HG03571 (cell line): ENCODE data around the gene M1AP.

ENCODE experiments used
- ATAC-seq: cut with Tn5 transposase; IDR thresholded peaks from one replicate; pipeline ENCODE4 v1.9.1; 2021; ENCODE audit not compliant: unreplicated experiment

M1AP gene

DNA sequence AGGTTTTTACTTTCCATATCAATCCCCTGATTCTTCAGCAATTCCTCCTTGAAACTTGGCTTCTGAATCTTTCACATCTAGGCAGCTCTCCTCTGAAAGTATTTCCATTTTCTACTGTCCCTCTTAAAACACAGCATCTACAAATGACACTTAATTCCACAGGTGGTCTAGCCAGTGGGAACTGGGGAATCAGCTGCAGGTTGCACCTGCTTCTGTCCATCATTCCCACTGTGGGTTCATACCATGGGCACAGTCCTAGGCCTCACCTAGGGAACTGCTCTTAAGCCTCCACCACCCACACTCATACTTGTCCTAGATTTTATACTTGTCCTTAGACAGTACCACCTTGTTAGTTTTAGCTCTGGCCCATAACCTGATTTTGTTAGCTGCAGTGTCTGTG is 96.6 kb downstream of the M1AP start:
- no peak for ATAC-seq

DNA sequence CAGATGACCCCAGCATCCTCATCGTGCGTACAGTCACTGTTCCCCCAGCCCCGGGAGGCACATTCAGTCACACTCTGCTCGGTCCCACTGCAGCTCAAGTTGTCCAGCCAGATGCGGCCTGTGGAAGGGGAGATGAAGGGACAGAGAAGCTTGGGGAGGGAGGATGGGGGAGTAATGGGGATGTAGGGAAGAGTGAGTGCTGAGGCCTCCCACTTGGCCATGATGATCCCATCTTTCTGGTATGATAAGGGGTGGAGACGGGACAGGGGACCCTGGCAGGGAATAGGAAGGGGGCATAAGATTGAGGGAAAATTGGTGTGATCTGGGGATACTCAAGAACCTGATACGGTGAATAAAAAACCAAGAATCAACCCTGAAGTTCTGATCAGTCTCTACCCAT is 97.9 kb downstream of the M1AP start:
- ATAC-seq: no peak

DNA sequence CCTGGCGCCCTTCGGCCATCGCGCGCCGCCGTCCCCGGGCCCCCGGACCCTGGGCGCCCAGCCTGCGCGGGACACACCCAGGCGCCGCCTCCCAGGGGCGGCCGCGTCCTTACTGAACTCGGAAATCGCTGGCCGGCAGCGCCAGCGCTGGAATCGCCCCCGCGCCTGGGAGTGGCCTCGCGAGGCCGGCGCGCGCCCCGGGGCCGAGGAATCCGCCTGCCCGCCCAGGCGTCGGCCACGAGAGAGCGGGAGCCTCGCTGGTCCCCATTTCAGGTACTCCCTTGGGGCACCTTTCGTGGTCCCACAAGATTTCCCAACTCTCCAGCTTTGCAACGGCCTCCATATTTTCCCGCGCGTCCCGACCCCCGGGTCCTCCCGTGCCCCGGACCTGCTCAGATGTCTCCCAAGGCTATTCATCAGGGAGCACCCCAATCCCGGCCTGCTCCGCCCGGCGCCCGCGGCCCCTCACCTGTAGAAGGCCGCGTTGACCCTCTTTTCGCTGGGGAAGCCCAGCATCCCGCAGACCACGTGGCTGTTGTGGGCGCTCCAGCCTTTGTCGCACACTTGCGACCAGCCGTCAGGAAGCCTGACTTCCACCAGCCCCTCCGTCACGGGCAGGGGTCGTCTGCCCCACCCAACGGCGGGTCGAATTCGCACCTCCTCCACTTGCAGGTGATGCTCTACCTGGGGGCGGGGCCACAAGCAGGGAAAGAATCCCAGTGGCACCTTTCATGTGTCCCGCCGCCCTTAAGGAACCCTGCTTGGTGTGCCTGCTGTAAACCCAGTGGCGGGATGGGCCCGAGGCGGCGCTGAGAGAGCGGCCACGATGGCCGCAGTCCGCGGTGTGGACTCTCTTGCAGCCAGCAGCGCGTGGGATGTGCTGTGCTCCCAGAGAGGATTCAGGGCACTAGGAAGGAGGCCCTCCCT is 99.0 kb downstream of the M1AP start:
- ATAC-seq: no peak

DNA sequence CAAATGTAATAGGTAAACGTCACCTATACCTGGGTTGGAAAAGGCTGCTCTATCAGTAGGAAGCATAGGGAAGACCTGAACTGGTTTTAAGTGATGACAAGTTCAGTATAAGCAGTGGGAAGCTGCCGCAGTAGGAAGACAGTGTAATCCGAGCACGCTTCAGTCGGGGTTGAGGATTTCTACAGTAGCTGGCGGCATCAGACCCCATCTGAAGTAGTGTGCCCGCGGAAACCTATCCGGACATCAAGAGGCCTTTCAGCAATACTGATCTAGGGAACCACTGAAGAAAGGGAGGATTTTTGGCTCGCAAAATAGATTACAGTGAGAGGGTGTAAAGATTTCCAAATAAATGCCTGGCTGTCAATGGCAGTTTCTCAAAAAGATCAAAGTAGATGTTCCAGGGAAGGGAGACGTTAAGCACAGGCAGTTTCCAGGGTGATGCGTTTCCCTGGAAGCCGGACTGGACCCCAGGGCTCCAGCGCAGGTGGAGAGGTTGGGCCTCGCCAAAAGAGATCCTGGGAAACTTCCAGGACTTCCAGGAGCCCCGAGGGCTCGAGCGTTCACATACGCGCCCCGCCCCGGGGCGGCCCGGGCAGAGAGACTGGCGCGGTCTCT is 99.7 kb downstream of the M1AP start:
- no peak for ATAC-seq

DNA sequence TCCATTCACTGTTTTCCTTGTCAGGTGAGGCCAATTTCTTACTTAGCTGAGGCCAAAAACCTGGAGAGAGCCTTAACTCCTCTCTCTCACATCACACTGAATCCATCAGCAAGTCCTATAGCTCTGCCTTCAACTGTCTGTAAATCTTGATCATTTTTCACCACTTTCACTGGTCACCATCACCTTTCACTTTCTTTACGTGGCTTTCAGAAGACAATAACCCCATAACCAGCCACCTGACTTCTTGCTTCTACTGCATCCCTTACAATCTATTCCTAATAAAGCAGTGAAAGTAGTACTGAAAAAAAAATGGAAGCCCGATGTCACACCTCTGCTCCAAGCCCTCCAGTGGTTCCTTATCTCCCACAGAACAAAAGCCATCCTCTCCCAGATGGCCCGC is 102.1 kb downstream of the M1AP start:
- ATAC-seq: no peak

DNA sequence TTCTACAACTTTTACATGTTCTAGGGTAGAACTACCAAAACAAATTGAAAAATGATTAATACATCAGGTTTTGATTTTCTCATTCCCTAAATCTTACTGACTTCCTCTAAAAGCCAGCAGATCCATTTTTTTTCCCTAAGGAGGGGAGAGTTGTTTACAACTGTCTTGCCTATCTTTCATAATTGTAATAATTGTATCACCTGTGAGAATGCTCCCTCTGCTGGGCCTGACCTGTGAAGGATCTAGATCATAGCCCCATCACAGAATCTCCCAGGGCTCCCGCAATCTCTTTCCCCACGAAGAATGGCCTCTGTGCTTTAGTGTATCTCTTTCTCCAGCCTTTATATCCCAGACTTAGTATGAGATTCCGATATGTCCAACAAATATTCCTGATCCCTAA is 103.5 kb downstream of the M1AP start:
- ATAC-seq: no peak

DNA sequence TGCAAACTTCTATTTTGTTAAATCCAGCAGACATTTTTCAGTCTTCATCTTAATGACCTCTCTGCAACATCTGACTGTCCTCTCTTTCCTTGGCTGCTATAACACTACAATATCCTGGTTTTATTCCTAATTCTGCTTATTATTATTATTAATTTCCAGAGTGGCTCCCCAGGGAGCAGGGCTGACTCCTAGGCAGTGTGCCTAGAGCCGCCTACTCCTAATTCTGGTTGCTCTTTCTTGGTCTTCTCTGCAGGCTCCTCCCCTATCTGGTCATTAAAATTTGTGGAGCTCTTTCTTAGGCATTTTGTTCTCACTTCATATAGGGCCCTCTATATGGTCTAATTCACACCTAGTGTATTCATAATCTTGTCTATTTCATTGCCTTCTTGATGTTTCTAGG is 105.2 kb downstream of the M1AP start:
- ATAC-seq: no peak

DNA sequence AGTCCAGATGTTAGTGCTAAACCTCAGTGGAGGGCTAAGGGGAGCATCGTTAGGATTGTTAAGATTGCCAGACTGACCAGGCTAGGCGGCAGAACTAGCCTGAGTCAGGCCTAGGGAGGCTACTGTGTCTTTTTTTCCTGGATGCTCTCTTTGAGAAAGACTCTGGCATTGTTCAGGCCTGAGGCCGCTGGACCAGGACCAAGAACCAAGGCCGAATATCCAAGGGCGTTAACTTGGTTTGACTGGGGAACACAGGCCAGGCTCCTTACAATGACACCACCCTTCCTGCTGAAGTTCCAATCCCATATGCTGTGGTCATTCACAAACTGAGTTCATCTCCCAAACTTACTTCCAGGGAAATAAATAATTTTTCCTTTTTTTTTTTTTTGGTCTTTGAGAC is 107.8 kb downstream of the M1AP start:
- no peak for ATAC-seq

DNA sequence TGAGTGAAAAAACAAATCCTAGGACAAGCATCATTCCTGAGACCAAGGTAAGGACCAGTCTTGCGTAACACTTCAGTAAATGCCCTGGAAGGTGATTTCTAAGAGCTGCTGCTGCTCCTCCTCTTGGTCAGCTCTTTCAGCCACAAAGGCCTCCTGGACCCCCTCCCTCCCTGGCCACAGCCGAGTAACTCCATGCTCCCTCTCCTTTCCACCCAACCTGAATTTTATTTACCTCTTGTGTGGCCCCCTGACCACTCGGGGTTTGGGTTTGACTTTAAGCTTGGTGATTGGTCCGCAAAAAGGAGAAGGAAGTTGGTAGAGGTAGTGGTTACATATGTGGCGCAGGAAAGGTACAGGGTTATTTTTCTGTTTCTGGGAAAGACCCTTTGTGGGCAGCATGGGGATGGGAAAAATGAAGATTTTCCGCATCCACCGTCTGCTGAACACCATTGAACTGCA is 109.2 kb downstream of the M1AP start:
- ATAC-seq: no peak

DNA sequence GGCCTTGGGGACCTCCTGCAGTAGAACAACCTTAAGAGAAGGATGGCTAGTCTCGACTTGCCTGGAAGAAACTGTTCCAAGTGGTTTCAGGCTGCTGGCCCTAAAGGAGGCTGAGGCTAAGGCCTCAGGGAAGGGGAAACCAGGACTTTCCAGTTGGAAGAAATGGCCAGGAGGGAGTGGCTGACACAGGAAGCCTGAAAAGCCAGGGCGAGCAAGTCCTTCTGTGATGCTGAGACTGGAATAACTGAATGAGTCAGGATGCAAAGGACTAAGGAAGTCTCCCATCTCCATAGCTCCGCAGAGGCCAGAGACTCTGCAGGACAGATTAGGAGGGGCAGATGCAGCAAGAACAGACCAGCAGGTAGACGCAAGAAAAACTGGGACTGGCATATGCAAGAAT is 111.0 kb downstream of the M1AP start:
- no peak for ATAC-seq

DNA sequence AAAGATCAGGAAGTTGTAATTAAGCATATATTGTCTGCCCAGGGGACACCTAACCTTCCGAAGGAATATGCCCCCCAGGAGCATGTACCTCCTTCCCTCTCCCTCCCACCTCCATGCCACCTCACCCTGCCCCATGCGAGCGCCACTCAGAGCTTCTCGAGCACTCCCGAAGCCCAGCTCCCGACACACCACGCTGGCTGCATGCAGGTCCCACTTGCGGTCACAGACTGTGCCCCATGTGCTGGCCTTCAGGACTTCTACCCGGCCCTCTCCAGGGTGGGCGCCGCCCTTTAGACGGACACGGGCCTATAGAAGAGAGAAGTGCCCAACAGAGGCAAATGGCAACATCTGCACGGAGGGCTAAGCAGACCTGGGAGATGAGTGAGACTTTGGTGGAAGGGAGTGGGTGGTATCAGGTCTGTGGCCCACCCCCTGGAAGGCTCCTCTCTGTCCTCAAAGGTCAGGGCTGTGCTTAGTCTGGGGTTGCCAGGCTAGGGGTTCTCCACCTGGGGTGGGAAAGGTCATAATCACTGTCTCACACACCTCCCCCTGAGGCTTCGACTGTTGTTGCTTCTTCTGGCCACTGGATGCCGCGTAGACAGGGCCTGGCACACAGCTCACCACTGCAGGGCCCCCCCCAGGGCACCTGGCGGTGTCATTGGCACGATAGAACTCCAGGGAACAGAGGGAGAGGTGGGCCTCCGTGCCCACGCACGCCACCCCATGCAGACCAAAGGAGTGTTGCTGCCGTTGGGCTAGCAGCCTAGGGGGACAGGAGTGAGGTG is 111.8 kb downstream of the M1AP start:
- no peak for ATAC-seq

DNA sequence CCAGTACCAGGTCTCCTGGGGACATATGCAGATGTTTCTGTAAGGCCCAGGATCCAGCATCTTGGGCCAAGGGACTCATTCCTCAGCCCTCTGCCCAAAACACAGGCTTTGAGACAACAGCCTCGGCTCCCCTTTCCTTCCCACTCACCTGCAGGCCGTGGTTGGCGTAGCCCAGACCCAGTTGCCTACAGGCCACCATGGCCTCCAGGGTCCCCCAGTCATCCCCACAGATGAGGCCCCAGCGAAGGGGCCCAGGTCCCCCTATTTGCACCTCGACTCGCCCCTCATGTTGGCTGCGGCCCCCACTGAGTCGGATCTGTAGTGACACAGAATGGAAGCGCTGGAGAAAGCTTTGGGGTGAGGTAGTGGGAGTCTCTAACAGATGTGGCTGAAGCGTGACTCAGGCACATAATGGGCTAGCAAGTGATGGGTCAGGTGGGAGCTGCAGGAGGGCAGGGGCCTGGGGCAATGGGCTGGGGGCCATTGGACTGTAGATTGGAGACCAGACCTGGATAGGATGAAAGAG is 112.6 kb downstream of the M1AP start:
- ATAC-seq: no peak

DNA sequence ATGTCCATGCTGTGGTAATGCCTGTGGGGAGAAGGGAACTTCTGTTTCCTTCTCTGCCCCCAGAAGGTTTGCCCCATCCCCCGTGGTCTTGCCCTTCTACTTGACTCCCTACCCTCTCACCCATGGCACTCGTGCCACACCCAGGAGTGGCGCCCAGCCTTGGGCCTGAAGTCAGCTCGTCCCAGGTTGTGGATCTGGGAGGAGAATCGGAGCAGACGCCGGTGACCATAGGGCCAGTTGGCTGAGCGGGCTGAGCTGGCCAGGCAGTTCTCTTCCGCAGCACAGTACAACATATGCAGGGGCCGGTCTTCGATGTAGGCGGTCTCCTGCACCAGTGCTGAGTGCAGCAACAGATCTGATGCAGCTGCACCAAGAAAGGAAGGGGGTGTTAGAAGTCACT is 113.7 kb downstream of the M1AP start:
- ATAC-seq: no peak

DNA sequence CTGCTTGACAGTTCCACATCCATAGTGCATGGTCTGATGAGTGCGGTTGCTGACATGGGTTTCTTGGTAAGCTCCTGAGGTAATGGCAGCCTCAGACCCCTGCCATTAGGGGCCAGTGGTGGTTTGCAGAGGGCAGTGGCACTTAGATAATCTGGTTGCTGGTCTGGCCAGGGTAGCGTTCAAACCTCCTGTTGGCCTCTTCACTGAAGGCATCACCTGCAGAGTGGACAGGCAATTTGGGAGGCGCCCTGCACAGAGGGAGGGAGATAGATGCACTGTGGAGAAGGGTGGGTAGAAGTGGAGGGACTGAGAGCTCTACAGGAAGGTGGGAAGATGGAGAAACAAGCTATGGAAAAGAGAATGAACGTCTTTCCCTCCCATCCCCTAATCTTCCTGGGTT is 114.7 kb downstream of the M1AP start:
- ATAC-seq: no peak

DNA sequence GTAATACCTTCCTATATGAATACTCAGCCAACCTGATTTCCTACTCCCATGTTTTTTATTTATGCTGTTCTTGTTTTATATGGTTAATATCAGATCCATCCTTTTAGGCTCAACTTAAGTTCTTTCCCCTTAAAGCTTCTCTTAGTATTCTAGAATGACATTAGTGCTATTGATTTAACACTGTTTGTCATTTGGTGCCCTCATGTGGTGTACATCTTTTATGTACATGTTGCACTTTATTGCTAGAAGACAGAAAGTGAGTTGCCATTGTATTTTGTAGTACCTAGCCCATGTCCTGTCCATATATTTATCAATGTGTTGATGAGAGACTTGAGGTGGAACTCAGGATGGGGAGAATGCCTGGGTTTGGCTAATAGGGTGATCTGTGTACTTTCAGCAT is 115.9 kb downstream of the M1AP start:
- no peak for ATAC-seq

DNA sequence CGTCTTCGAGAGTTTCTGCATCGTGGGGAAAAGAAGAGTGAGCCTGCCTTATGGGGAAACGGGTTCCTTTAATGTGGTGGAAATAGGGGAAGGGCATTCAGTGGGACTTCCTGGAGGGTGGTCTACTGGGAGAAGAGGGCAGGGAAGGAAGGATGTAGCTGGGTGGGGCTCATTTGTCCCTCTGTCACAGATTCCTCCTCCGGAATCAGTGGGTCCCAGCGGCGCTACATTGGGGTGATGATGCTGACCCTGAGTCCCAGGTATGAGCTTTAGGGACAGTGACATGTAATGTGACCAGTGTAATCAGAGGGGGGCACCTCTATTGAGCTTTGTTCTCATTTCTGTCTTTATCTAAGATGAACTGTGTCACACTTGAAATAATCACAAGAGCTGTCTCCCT is 116.5 kb downstream of the M1AP start:
- no peak for ATAC-seq

DNA sequence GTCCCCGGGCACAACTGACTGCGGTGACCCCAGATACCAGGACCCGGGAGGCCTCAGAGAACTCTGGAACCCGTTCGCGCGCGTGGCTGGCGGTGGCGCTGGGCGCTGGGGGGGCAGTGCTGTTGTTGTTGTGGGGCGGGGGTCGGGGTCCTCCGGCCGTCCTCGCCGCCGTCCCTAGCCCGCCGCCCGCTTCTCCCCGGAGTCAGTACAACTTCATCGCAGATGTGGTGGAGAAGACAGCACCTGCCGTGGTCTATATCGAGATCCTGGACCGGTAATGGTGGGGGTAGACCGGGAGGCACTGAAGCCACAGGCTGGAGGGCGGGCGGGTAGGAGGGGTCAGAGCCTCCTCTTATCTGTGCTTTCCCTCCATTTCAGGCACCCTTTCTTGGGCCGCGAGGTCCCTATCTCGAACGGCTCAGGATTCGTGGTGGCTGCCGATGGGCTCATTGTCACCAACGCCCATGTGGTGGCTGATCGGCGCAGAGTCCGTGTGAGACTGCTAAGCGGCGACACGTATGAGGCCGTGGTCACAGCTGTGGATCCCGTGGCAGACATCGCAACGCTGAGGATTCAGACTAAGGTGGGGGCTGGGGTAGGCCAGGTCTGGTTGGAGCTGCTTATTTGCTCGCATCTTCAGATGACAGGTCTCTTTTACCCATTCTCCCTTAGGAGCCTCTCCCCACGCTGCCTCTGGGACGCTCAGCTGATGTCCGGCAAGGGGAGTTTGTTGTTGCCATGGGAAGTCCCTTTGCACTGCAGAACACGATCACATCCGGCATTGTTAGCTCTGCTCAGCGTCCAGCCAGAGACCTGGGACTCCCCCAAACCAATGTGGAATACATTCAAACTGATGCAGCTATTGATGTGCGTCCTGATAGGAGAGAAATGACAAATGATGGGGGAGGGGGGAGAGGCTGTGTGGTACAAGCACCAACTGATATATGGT is 117.6 kb downstream of the M1AP start:
- ATAC-seq: peak; percentile 28

DNA sequence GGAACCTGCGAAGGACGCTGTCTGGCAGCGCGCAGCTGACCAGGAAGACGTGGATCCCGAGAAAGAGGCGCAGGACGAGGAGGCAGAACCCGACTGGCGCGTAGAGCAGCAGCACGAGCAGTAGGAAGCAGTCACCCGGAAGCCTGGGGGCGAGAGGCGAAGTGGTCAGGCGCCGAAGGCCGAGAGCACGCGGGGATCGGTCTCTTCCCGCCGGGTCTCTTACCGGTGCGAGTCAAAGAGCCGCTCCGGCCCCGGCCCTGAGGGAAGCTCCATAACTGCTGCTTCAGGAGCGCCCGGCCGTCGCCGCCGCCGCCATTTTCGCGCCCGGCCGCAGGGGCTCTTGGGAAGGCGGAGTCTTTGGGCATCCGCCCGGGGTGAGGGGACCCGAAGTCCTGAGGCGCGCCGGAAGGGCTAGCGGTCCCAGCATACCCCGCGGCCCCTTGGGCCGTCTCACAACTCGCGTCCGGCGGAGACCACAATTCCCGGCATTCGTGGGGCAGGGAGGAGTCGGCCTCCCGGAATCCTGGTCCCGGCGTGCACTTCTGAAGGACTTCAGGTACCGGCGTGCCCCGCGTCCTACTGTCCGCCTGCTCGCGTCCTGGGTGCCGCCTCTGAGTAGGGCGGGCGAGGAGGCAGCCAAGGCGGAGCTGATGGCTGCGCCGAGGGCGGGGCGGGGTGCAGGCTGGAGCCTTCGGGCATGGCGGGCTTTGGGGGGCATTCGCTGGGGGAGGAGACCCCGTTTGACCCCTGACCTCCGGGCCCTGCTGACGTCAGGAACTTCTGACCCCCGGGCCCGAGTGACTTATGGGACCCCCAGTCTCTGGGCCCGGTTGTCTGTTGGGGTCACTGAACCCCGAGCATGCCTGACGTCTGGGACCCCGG is 118.5 kb downstream of the M1AP start, which contains the start of the genes AUP1 and HTRA2:
AUP1 (minus strand) TSS at position 350 of the 882 bp plus-strand sequence; CDS start at position 273, 77 bp downstream.
HTRA2 (plus strand) TSS at position 577 of the 882 bp plus-strand sequence; CDS start at position 651, 74 bp downstream.
- ATAC-seq: peak; percentile 71
